Endothelial cell of umbilical vein (primary cell): ENCODE data around the gene MOB4.

Experiments used
- CTCF ChIP-seq, 2 donors: IDR thresholded peaks; 1 replicate in 1 of 2; 2 replicates in 1 of 2; pipeline ENCODE4 v1.5.1; 2011; ENCODE audit warnings: low read length in 2 of 2, mild to moderate bottlenecking in 2 of 2, moderate library complexity in 2 of 2, control low read depth in 1 of 2, inconsistent platforms in 1 of 2, low read depth in 1 of 2; ENCODE audit not compliant: insufficient read depth in 1 of 2; ENCODE audit errors: extremely low read depth in 1 of 2
- EZH2 ChIP-seq: IDR thresholded peaks from 2 replicates; pipeline ENCODE4 v1.6.1; 2012; ENCODE audit warnings: borderline replicate concordance, low read depth, mild to moderate bottlenecking, moderate library complexity, low read length, inconsistent platforms; ENCODE audit not compliant: severe bottlenecking
- FOS ChIP-seq: IDR thresholded peaks from 2 replicates; pipeline ENCODE4 v1.6.1; 2011; ENCODE audit warnings: mild to moderate bottlenecking, low read length, moderate library complexity, borderline replicate concordance; ENCODE audit not compliant: insufficient read depth
- GATA2 ChIP-seq: IDR thresholded peaks from 2 replicates; pipeline ENCODE4 v1.7.0; 2011; ENCODE audit warnings: low read depth, mild to moderate bottlenecking, moderate library complexity, mixed read lengths, low read length; ENCODE audit not compliant: insufficient read length, insufficient read depth
- JUN ChIP-seq: IDR thresholded peaks from 2 replicates; pipeline ENCODE4 v1.6.1; 2011; ENCODE audit warnings: borderline replicate concordance, low read depth; ENCODE audit not compliant: insufficient read length, insufficient read depth
- MAX ChIP-seq: IDR thresholded peaks from 2 replicates; pipeline ENCODE4 v1.6.1; 2011; ENCODE audit not compliant: insufficient read depth, insufficient read length
- MYC ChIP-seq: IDR thresholded peaks from one replicate; pipeline ENCODE4 v1.6.1; 2011; ENCODE audit warnings: mild to moderate bottlenecking, low read depth, low read length
- POLR2A ChIP-seq: IDR thresholded peaks from 2 replicates; pipeline ENCODE4 v1.6.1; 2012; ENCODE audit warnings: low read depth, mild to moderate bottlenecking, control low read depth, low read length
- POLR2AphosphoS5 ChIP-seq: IDR thresholded peaks from 2 replicates; pipeline ENCODE4 v1.6.1; 2012; ENCODE audit warnings: low read depth, mild to moderate bottlenecking, control low read depth, low read length, moderate library complexity; ENCODE audit not compliant: insufficient read depth

GRCh38 chr2:197577446-197577845 is 61.6 kb downstream of the MOB4 start:
- TF ChIP-seq CTCF (IDR thresholded peaks at IDR 0.05; ENCODE audit: extremely low read depth in 1 of 2, insufficient read depth in 1 of 2, low read depth in 1 of 2, low read length in 2 of 2) (no peak), FOS (no peak), POLR2AphosphoS5 (no peak), POLR2A (no peak), MAX (no peak), EZH2 (no peak), MYC (no peak), JUN (no peak), GATA2 (no peak)
